UCSD-AML1 (cell line): ENCODE measurements around the gene EXOSC7.

Experiments used
- DNase-seq: peaks from one replicate; lab custom pipeline; 2025; ENCODE audit not compliant: unreplicated experiment; lab: John Stamatoyannopoulos, UW

EXOSC7 gene

GRCh38 chr3:44992555-44993470 is 16.8 kb downstream of the EXOSC7 start:
- DNase-seq = peak; percentile 21

GRCh38 chr3:44993471-44994205 is 17.6 kb downstream of the EXOSC7 start:
- DNase-seq = no peak

GRCh38 chr3:44995142-44995770 is 19.2 kb downstream of the EXOSC7 start:
- DNase-seq = no peak

GRCh38 chr3:44996556-44996969 is 20.5 kb downstream of the EXOSC7 start:
- DNase-seq = no peak

- no peak for DNase-seq
These were observed 23.7 kb downstream of the EXOSC7 start for GRCh38 chr3:44999782-45000181.

- no peak for DNase-seq
These were observed 24.8 kb downstream of the EXOSC7 start for GRCh38 chr3:45000823-45001222.

GRCh38 chr3:45001738-45002137 is 25.7 kb downstream of the EXOSC7 start:
- no peak for DNase-seq

GRCh38 chr3:45002139-45002660 is 26.2 kb downstream of the EXOSC7 start:
- DNase-seq = no peak

- no peak for DNase-seq
These were observed 26.7 kb downstream of the EXOSC7 start for GRCh38 chr3:45002720-45003119.

- DNase-seq = no peak
These were observed 27.4 kb downstream of the EXOSC7 start for GRCh38 chr3:45003406-45003805.

- no peak for DNase-seq
These were observed 27.8 kb downstream of the EXOSC7 start for GRCh38 chr3:45003859-45004258.

GRCh38 chr3:45007091-45007490 is 31.0 kb downstream of the EXOSC7 start:
- no peak for DNase-seq

GRCh38 chr3:45008117-45008516 is 32.1 kb downstream of the EXOSC7 start:
- DNase-seq = no peak

GRCh38 chr3:45009868-45010267 is 33.8 kb downstream of the EXOSC7 start:
- no peak for DNase-seq

- no peak for DNase-seq
These were observed 34.8 kb downstream of the EXOSC7 start for GRCh38 chr3:45010811-45011333.

- no peak for DNase-seq
These were observed 35.9 kb downstream of the EXOSC7 start for GRCh38 chr3:45011756-45012508.

GRCh38 chr3:45012577-45012976 is 36.5 kb downstream of the EXOSC7 start:
- no peak for DNase-seq

- no peak for DNase-seq
These were observed 40.9 kb downstream of the EXOSC7 start for GRCh38 chr3:45016916-45017315.

GRCh38 chr3:45017821-45018220 is 41.8 kb downstream of the EXOSC7 start:
- no peak for DNase-seq

- DNase-seq = no peak
These were observed 44.5 kb downstream of the EXOSC7 start for GRCh38 chr3:45020534-45020933.
